Parathyroid adenoma (tissue), 2 donors: Measurements from ENCODE around the gene BCDIN3D.

Experiments
- H2AFZ ChIP-seq: fragments of 300-600 bp; sonication (generic); one replicate; pipeline ENCODE4 v1.7.0; 2017; ENCODE audit warnings: antibody characterized with exemption, mild to moderate bottlenecking
- H3K27ac ChIP-seq: fragments of 300-600 bp; sonication (generic); one replicate; pipeline ENCODE4 v1.7.0; 2017
- H3K27me3 ChIP-seq: fragments of 300-600 bp; sonication (generic); one replicate; pipeline ENCODE4 v1.7.0; 2017; ENCODE audit warnings: low read length; ENCODE audit not compliant: control insufficient read depth, insufficient read depth
- H3K36me3 ChIP-seq: fragments of 300-600 bp; sonication (generic); one replicate; pipeline ENCODE4 v1.7.0; 2017; ENCODE audit warnings: low read length; ENCODE audit not compliant: control insufficient read depth, insufficient read depth
- H3K4me1 ChIP-seq: fragments of 300-600 bp; sonication (generic); one replicate; pipeline ENCODE4 v1.7.0; 2017; ENCODE audit warnings: control low read depth
- H3K4me2 ChIP-seq: fragments of 300-600 bp; sonication (generic); one replicate; pipeline ENCODE4 v1.7.0; 2017; ENCODE audit warnings: low read length
- H3K4me3 ChIP-seq: fragments of 300-600 bp; sonication (generic); one replicate; pipeline ENCODE4 v1.7.0; 2017; ENCODE audit warnings: low read depth, low read length
- H3K79me2 ChIP-seq: fragments of 300-600 bp; sonication (generic); one replicate; pipeline ENCODE4 v1.7.0; 2017; ENCODE audit warnings: control low read depth
- H3K9ac ChIP-seq: fragments of 300-600 bp; sonication (generic); one replicate; pipeline ENCODE4 v1.7.0; 2017; ENCODE audit warnings: mild to moderate bottlenecking
- H3K9me3 ChIP-seq: fragments of 300-600 bp; sonication (generic); one replicate; pipeline ENCODE4 v1.7.0; 2017; ENCODE audit warnings: low read length; ENCODE audit not compliant: control insufficient read depth
- CTCF ChIP-seq: fragments of 300-600 bp; sonication (generic); IDR thresholded peaks from one replicate; pipeline ENCODE4 v1.7.0; 2017; ENCODE audit warnings: antibody characterized with exemption, mild to moderate bottlenecking
- donor health status: primary hyperparathyroidism.

BCDIN3D gene

DNA sequence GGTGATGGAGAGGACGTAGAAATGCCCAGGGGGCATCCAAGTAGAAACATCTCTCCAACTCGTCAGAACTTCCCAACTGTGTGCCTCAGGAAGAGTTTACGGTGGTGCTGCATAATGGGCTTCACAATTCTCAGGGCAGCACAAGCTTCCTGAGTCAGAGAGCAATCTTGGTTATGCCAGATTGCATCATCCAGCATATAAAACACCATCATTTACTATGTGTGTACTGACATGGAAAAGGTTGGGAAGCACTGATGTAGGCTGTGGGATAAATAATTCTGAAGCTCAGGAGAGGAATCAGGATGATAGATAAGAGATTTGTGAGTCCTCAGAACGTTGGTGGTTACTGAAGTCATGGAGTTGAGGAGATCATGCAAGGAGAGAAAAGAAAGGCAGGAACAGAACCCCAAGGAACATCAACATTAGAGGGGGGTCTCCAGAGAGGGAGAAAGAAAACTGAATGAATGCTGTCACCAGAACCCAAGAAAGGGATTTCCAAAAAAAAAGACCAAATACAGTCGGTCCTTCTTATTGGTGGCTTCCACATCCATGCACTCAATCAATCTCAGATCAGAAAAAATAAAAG lies 10.0 kb downstream of the BCDIN3D start:
- Histone ChIP-seq H2AFZ (no peak overlapping the region), H3K27me3 (no peaks in the 10 kb centered on the region), H3K9me3 (no peaks in the 10 kb centered on the region), H3K9ac (no peak overlapping the region), H3K79me2 (peaks cover 5% of the 10 kb centered on the region), H3K4me1 (no peaks in the 10 kb centered on the region), H3K36me3 (no peaks in the 10 kb centered on the region), H3K4me2 (no peak overlapping the region), H3K4me3 (no peak overlapping the region), H3K27ac (no peak overlapping the region)
- no peak for TF ChIP-seq CTCF

- H3K36me3 ChIP-seq: no peaks in the 10 kb centered on the region
- no peak overlapping the region for H3K27ac ChIP-seq
- H3K9ac ChIP-seq: no peak overlapping the region
- no peaks in the 10 kb centered on the region for H3K27me3 ChIP-seq
- no peak overlapping the region for H3K4me2 ChIP-seq
- no peak overlapping the region for H2AFZ ChIP-seq
- H3K4me1 ChIP-seq: peaks cover under 1% of the 10 kb centered on the region
- H3K9me3 ChIP-seq: no peaks in the 10 kb centered on the region
- TF ChIP-seq CTCF: no peak
- peaks cover 10% of the 10 kb centered on the region for H3K79me2 ChIP-seq
- H3K4me3 ChIP-seq: no peak overlapping the region
These were observed 11.2 kb downstream of the BCDIN3D start for GRCh38 chr12:49831717-49832116.

GRCh38 chr12:49828133-49829091 lies 14.5 kb downstream of the BCDIN3D start, which contains the start of gene NCKAP5L:
Gene NCKAP5L, minus strand, starts transcription at chr12:49828413. Its CDS starts 24,369 bp downstream, at chr12:49804044.
- H3K27me3 ChIP-seq: no peaks in the 10 kb centered on the region
- peak within 1 kb of the TSS; percentile 93 for H2AFZ ChIP-seq
- H3K9me3 ChIP-seq: no peaks in the 10 kb centered on the region
- H3K79me2 ChIP-seq: peaks cover 35% of the 10 kb centered on the region
- H3K27ac ChIP-seq: peak within 1 kb of the TSS; percentile 82
- H3K4me3 ChIP-seq: peak within 1 kb of the TSS; percentile 88
- no peak for TF ChIP-seq CTCF
- peak within 1 kb of the TSS; percentile 91 for H3K4me2 ChIP-seq
- H3K36me3 ChIP-seq: no peaks in the 10 kb centered on the region
- H3K9ac ChIP-seq: peak within 1 kb of the TSS; percentile 55
- peaks cover 5% of the 10 kb centered on the region for H3K4me1 ChIP-seq

DNA sequence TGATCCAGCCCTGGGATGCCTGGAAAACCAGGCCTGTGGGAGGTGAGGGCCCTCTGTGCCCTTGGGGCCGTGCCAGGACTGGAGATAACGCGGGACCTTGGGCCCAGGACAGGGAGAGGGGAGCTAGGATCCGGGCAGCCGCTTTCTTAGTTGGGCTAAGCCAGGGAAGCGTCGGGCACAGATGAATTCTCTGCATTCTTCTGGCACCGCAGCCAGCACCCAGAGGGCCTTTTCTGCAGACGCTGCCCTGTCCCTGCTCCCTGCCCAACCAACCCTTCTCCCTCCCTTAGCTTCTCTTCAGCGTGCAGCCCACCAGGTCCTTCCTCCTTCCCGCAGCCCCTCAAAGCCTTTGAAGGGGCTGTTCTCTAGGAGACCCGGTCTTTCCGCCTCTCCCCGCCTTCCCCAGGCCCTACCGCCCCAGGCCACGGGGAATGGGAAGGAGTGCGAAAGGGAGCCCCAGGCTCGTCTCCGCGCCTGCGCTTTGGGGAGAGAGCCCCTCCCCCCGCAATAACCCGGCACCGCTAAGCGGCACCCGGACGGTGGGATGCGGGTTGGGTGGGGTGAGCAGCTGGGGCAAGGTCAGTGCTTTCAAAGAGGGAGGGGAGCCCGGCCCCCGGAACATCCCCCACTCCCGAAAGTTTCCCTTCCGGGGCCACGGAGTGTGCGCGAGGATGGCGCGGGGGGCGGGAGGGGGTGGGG lies 15.4 kb downstream of the BCDIN3D start:
- TF ChIP-seq CTCF: no peak
- no peaks in the 10 kb centered on the region for H3K9me3 ChIP-seq
- peaks cover 43% of the 10 kb centered on the region for H3K79me2 ChIP-seq
- no peaks in the 10 kb centered on the region for H3K27me3 ChIP-seq
- H3K9ac ChIP-seq: no peak overlapping the region
- H3K27ac ChIP-seq: peak overlapping the region; percentile 82
- peak overlapping the region; percentile 86 for H2AFZ ChIP-seq
- H3K4me3 ChIP-seq: peak overlapping the region; percentile 88
- peaks cover 5% of the 10 kb centered on the region for H3K4me1 ChIP-seq
- H3K4me2 ChIP-seq: peak overlapping the region; percentile 91
- H3K36me3 ChIP-seq: no peaks in the 10 kb centered on the region
